Lower leg skin (tissue), 3 donors: ENCODE results near the gene ARHGAP10.

ENCODE experiments used
- CTCF ChIP-seq, 3 donors: fragments of 450-650 bp; IDR thresholded peaks; one replicate each; pipeline ENCODE4 v1.5.1; 2016; ENCODE audit warnings: antibody characterized with exemption in 3 of 3, mild to moderate bottlenecking in 3 of 3, moderate library complexity in 2 of 3
- POLR2A ChIP-seq, 2 donors: fragments of 450-650 bp; IDR thresholded peaks; one replicate each; pipeline ENCODE4 v1.6.1; 2016 to 2017; ENCODE audit warnings: antibody characterized with exemption in 2 of 2, mild to moderate bottlenecking in 1 of 2, moderate library complexity in 1 of 2

DNA sequence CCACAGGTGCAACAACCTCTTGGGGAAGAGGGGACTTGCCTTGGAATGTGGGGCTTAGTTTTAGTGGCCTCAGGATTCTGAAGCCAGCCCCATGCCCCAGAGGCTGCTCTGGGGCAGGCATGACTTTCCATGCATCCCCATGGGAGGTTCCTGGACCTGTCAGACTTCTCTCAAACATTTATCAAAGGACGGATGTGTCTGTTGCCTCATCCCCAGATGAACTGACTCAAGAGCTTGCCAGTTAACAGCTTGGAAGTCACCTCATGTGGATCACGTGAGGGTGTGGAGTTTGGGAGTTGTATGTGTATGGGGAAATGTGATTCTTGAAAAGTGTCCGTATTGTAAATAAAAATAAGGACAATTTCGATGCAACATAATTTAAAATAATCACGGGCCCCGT is 341.5 kb downstream of the ARHGAP10 start:
- TF ChIP-seq CTCF (IDR thresholded peaks at IDR 0.05): no peak
- TF ChIP-seq POLR2A (IDR thresholded peaks at IDR 0.05): no peak
